Activated T-cell treated with anti-CD3 and anti-CD28 coated beads for 4 hours (primary cell): ENCODE measurements around the gene OR4E2.
"Not testable (repeated sequence)": the region's sequence is repeated elsewhere in the genome, so short reads cannot be mapped to it uniquely, and the experiment has no call there.

Experiments
- DNase-seq: peaks from one replicate; pipeline ENCODE4 v3.0.0-alpha.2; 2020

OR4E2 gene

GRCh38 chr14:21653331-21653885, at the start of gene OR4E2:
Gene OR4E2 (plus strand): TSS chr14:21653835. CDS start chr14:21665083, 11,248 bp downstream.
- no peak for DNase-seq

- no peak for DNase-seq
Observed at GRCh38 chr14:21612324-21612723, 41.3 kb upstream of the OR4E2 start.

GRCh38 chr14:21614240-21614639, 39.4 kb upstream of the OR4E2 start:
- DNase-seq: no peak

- no peak for DNase-seq
Observed at GRCh38 chr14:21617614-21618013, 36.0 kb upstream of the OR4E2 start.

GRCh38 chr14:21626491-21627230, 27.0 kb upstream of the OR4E2 start:
- DNase-seq: no peak

- DNase-seq: not testable (repeated sequence)
Observed at GRCh38 chr14:21630503-21630902, 23.1 kb upstream of the OR4E2 start.

- no peak for DNase-seq
Observed at GRCh38 chr14:21631084-21631483, 22.6 kb upstream of the OR4E2 start.

- DNase-seq: no peak
Observed at GRCh38 chr14:21634840-21635239, 18.8 kb upstream of the OR4E2 start, which contains the start of gene OR10G2. Gene OR10G2 (minus strand): TSS chr14:21634940. CDS start chr14:21634842, 98 bp downstream.

GRCh38 chr14:21642683-21643082, 11.0 kb upstream of the OR4E2 start:
- DNase-seq: no peak

GRCh38 chr14:21643407-21643806, 10.2 kb upstream of the OR4E2 start:
- DNase-seq: no peak

GRCh38 chr14:21647380-21647779, 6.3 kb upstream of the OR4E2 start:
- no peak for DNase-seq

- DNase-seq: no peak
Observed at GRCh38 chr14:21652209-21652808, 1.3 kb upstream of the OR4E2 start.

GRCh38 chr14:21654215-21654614, 580 bp downstream of the OR4E2 start:
- DNase-seq: no peak

- DNase-seq: no peak
Observed at GRCh38 chr14:21656980-21657379, 3.3 kb downstream of the OR4E2 start.

- DNase-seq: no peak
Observed at GRCh38 chr14:21668377-21668776, 14.7 kb downstream of the OR4E2 start.

GRCh38 chr14:21669284-21669683, 15.6 kb downstream of the OR4E2 start:
- DNase-seq: no peak

GRCh38 chr14:21671371-21671770, 17.7 kb downstream of the OR4E2 start:
- DNase-seq: no peak

- no peak for DNase-seq
Observed at GRCh38 chr14:21672116-21672515, 18.5 kb downstream of the OR4E2 start.

GRCh38 chr14:21673718-21674117, 20.1 kb downstream of the OR4E2 start, which contains the start of gene OR4E1:
Gene OR4E1 (minus strand): TSS chr14:21673818. CDS start chr14:21670935, 2,883 bp downstream.
- no peak for DNase-seq

- DNase-seq: no peak
Observed at GRCh38 chr14:21675566-21675965, 21.9 kb downstream of the OR4E2 start.

- no peak for DNase-seq
Observed at GRCh38 chr14:21680072-21680471, 26.4 kb downstream of the OR4E2 start.

GRCh38 chr14:21686468-21686867, 32.8 kb downstream of the OR4E2 start:
- no peak for DNase-seq

- no peak for DNase-seq
Observed at GRCh38 chr14:21694425-21694824, 40.8 kb downstream of the OR4E2 start.

- DNase-seq: not testable (repeated sequence)
Observed at GRCh38 chr14:21697662-21698061, 44.0 kb downstream of the OR4E2 start.
